ENCODE results near the gene SCO2. TPM values are rescaled to one million over a fixed set of nuclear protein-coding genes. Genes with fewer than 3 reads are reported as not detected.

Gene SCO2
- total and polyA plus RNA-seq, 2 of the 4 experiments (the other 2 are of a cell fraction) = 1.3 to 1.9 TPM

GRCh38 chr22:50523458-50523805 is 2.0 kb downstream of the SCO2 start:
- BruUV-seq (replicated peaks) = no TSS peak

More at GRCh38 chr22:50523458-50523805, 2.0 kb downstream of the SCO2 start:
- Histone ChIP-seq H4K8ac (ENCODE audit: low read depth in 2 of 2, low read length in 2 of 2) (no peak overlapping the region), H3K4me2 (ENCODE audit: low read depth, low read length) (no peak overlapping the region), H3K9ac (ENCODE audit: low read depth, low read length) (no peak overlapping the region), H2BK5ac (ENCODE audit: low read depth, low read length, poor library complexity, severe bottlenecking) (no peak overlapping the region), H3K79me1 (ENCODE audit: low read depth in 1 of 2, low read length in 2 of 2) (peaks cover 11 to 40% of the 10 kb centered on the region in 2 experiments), H2AFZ (replicated peaks; ENCODE audit: low read length, poor library complexity) (no peak overlapping the region), H2BK20ac (ENCODE audit: low read depth, low read length) (no peak overlapping the region), H3K4me3 (ENCODE audit: insufficient read depth, low read depth, low read length) (no peak overlapping the region), H3K9me1 (ENCODE audit: insufficient read depth, low read length) (peaks cover 12% of the 10 kb centered on the region), H3K4me1 (ENCODE audit: control insufficient read depth, insufficient read depth, low read length) (peaks cover 13% of the 10 kb centered on the region), H2BK120ac (ENCODE audit: low read depth, low read length) (no peak overlapping the region), H2AK5ac (ENCODE audit: low read depth, low read length) (no peak overlapping the region), H3K18ac (ENCODE audit: low read depth, low read length) (no peak overlapping the region), H3K36me3 (ENCODE audit: control insufficient read depth, insufficient read depth, low read length) (peaks cover 34% of the 10 kb centered on the region), H2AK9ac (replicated peaks; ENCODE audit: low read depth, low read length, poor library complexity) (no peak overlapping the region), H3K14ac (replicated peaks; ENCODE audit: low read depth, low read length) (no peak overlapping the region), H3K9me3 (ENCODE audit: control insufficient read depth, insufficient read depth, low read length) (no peaks in the 10 kb centered on the region), H3K27me3 (ENCODE audit: control insufficient read depth, insufficient read depth, low read length) (no peaks in the 10 kb centered on the region), H3K27ac (ENCODE audit: insufficient read depth, low read length) (no peak overlapping the region), H4K91ac (ENCODE audit: insufficient read depth, low read depth, low read length) (no peak overlapping the region), H3K4ac (ENCODE audit: low read depth, low read length) (no peak overlapping the region), H2BK15ac (ENCODE audit: low read depth, low read length) (no peak overlapping the region), H4K5ac (ENCODE audit: low read depth, low read length) (no peak overlapping the region), H3K23ac (ENCODE audit: low read depth, low read length) (no peak overlapping the region), H3K56ac (ENCODE audit: extremely low read depth, insufficient read depth, low read length) (no peak overlapping the region), H4K20me1 (ENCODE audit: insufficient read depth, low read length) (peaks cover 19% of the 10 kb centered on the region)
- intact Hi-C loops (cut with micrococcal nuclease) = no loop called here
- in situ Hi-C loops (cut with MboI; ENCODE audit: low sequenced_read_pairs) = no loop called here
- dilution Hi-C loops (cut with HindIII; ENCODE audit: low sequenced_read_pairs, unreplicated experiment) = no loop called here
- CTCF ChIA-PET = no interaction called here
- no peak for TF ChIP-seq SMC3 (IDR thresholded peaks at IDR 0.05; ENCODE audit: low read depth, low read length)
- TF ChIP-seq RAD21 (IDR thresholded peaks at IDR 0.05; ENCODE audit: low read length) = no peak
- TF ChIP-seq USF2 (IDR thresholded peaks at IDR 0.05; ENCODE audit: low read depth, low read length) = no peak
- no peak for TF ChIP-seq MXI1 (IDR thresholded peaks at IDR 0.05; ENCODE audit: borderline replicate concordance, low read depth, low read length)
- TF ChIP-seq RCOR1 (IDR thresholded peaks at IDR 0.05; ENCODE audit: insufficient replicate concordance, low read length) = no peak
- TF ChIP-seq RFX5 (IDR thresholded peaks at IDR 0.05; ENCODE audit: low read depth, low read length) = no peak
- TF ChIP-seq CHD1 (IDR thresholded peaks at IDR 0.05; ENCODE audit: low read depth, low read length) = no peak
- TF ChIP-seq MAZ (IDR thresholded peaks at IDR 0.05; ENCODE audit: borderline replicate concordance, low read depth, low read length) = no peak
- TF ChIP-seq CEBPB (IDR thresholded peaks at IDR 0.05; ENCODE audit: low read depth, low read length) = no peak
- TF ChIP-seq CTCF (conservative IDR thresholded peaks at IDR 0.05; ENCODE audit: low read depth, low read length) = no peak
- TF ChIP-seq NFE2L2 (IDR thresholded peaks at IDR 0.05; ENCODE audit: low read depth, low read length) = no peak
- no peak for ATAC-seq (ENCODE audit: low read depth)
- POLR2A ChIA-PET (ENCODE audit: unreplicated experiment) = no interaction called here
- WGBS, 2 experiments (ENCODE audit: extremely low coverage in 2 of 2, insufficient read length in 1 of 2) = 100% methylated on average over 3 of the region's 16 CpGs; no CpG with 5 or more reads in 1 of the 2 experiments
- DNase-seq = no peak
